ENCODE measurements around the gene NFKBIE. TPM values are rescaled to one million over a fixed set of nuclear protein-coding genes. Genes with fewer than 3 reads are reported as not detected.

Gene NFKBIE
- total RNA-seq, 1 experiment from 2014 or later, result 9.7 TPM

DNA sequence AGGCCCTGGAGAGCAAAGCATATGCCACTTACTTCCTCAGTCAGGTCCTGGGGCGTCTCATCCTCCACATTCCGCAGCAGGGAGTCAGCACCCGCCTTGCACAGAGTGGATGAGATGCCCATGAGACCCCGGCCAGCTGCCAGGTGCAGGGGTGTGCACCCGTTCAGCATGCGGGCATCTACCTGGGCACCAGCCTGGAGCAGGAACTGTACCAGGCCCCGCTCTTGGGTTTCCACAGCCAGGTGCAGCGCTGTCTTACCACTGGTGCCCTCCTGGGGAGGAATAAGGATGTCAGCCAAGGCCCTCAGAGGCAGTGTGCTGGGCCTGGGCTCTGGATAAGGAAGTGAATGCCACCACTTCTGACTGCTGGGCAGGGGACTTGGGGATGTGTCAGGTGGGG lies 5.3 kb downstream of the NFKBIE start:
- H3K14ac ChIP-seq (ENCODE audit: insufficient read depth, low read length), result no peak overlapping the region
- H4K20me1 ChIP-seq (ENCODE audit: control insufficient read depth, insufficient read depth, insufficient read length), result no peaks in the 10 kb centered on the region
- H3K23ac ChIP-seq (ENCODE audit: insufficient read length, low read depth, low read length), result no peak overlapping the region
- no peak overlapping the region for H4K8ac ChIP-seq (replicated peaks; ENCODE audit: insufficient read length, low read depth, low read length)
- no peaks in the 10 kb centered on the region for H3K9me3 ChIP-seq (ENCODE audit: control insufficient read depth, low read depth, low read length)
- no peak overlapping the region for H3K18ac ChIP-seq (ENCODE audit: insufficient read length, low read depth, low read length)
- Mint-ChIP-seq H3K27ac (no peak overlapping the region), H3K27me3 (ENCODE audit: low read depth) (peaks cover 15% of the 10 kb centered on the region), H3K4me1 (peaks cover 50% of the 10 kb centered on the region in 2 experiments), H3K9me3 (no peaks in the 10 kb centered on the region), H3K4me3 (no peak overlapping the region), H3K36me3 (ENCODE audit: insufficient read depth in 1 of 3, low read depth in 3 of 3) (peaks cover 0 to 30% (median 16%) of the 10 kb centered on the region in 3 experiments; a peak in 6 of 7 replicates)
- no peak overlapping the region for H3K4ac ChIP-seq (ENCODE audit: low read depth, low read length)
- no peaks in the 10 kb centered on the region; the same call in 1 of the 2 replicates for H3K4me1 ChIP-seq (ENCODE audit: insufficient read depth, low read length)
- peaks cover 18% of the 10 kb centered on the region for H3K23me2 ChIP-seq (ENCODE audit: insufficient read length, low read depth, low read length, poor library complexity, severe bottlenecking)
- no peak overlapping the region for H2BK15ac ChIP-seq (ENCODE audit: low read depth, low read length)
- H2BK5ac ChIP-seq (ENCODE audit: insufficient read length, low read length), result no peak overlapping the region
- no peak for DNase-seq
- no peaks in the 10 kb centered on the region for H3K79me2 ChIP-seq (ENCODE audit: insufficient read depth, low read length)
- no peak overlapping the region for H3K9ac ChIP-seq (ENCODE audit: extremely low read depth, insufficient read length, low read length)
- H2AK5ac ChIP-seq (ENCODE audit: insufficient read length, low read length), result no peak overlapping the region
- no CpG with 5 or more reads among the region's 8 CpGs for WGBS (ENCODE audit: extremely low coverage, insufficient read length, low lambda C conversion rate)
- H2AFZ ChIP-seq (ENCODE audit: low read length), result no peak overlapping the region
- no peak overlapping the region for H2BK20ac ChIP-seq (ENCODE audit: low read depth, low read length, poor library complexity, severe bottlenecking)
- H3K79me1 ChIP-seq (ENCODE audit: insufficient read depth, low read depth, low read length, poor library complexity, severe bottlenecking), result no peaks in the 10 kb centered on the region
- H2BK120ac ChIP-seq (ENCODE audit: low read depth, low read length, poor library complexity, severe bottlenecking), result no peak overlapping the region
- no peak overlapping the region for H3K56ac ChIP-seq (ENCODE audit: insufficient read length, low read depth, low read length)
- no peak overlapping the region for H3K4me2 ChIP-seq (ENCODE audit: insufficient read depth, insufficient read length, low read length)
- no peak for TF ChIP-seq CTCF (conservative IDR thresholded peaks at IDR 0.05)
- no peak overlapping the region for H3K27ac ChIP-seq (ENCODE audit: insufficient read length, low read depth, low read length)
- no peak overlapping the region for H3T11ph ChIP-seq (ENCODE audit: low read length)
- H4K91ac ChIP-seq (ENCODE audit: insufficient read length, low read depth, low read length), result no peak overlapping the region
- no peaks in the 10 kb centered on the region for H3K27me3 ChIP-seq (ENCODE audit: insufficient read depth, low read length)
- no peak overlapping the region for H2BK12ac ChIP-seq (ENCODE audit: insufficient read length, low read depth, low read length)
- H4K5ac ChIP-seq (ENCODE audit: insufficient read length, low read depth, low read length), result no peak overlapping the region

Data from H9 (cell line).